ENCODE results near the gene FBLN2. TPM values are rescaled to one million over a fixed set of nuclear protein-coding genes. Genes with fewer than 3 reads are reported as not detected.

Gene FBLN2
- total RNA-seq, 2 experiments from 2014 or later: 8.4 to 13.7 TPM

DNA sequence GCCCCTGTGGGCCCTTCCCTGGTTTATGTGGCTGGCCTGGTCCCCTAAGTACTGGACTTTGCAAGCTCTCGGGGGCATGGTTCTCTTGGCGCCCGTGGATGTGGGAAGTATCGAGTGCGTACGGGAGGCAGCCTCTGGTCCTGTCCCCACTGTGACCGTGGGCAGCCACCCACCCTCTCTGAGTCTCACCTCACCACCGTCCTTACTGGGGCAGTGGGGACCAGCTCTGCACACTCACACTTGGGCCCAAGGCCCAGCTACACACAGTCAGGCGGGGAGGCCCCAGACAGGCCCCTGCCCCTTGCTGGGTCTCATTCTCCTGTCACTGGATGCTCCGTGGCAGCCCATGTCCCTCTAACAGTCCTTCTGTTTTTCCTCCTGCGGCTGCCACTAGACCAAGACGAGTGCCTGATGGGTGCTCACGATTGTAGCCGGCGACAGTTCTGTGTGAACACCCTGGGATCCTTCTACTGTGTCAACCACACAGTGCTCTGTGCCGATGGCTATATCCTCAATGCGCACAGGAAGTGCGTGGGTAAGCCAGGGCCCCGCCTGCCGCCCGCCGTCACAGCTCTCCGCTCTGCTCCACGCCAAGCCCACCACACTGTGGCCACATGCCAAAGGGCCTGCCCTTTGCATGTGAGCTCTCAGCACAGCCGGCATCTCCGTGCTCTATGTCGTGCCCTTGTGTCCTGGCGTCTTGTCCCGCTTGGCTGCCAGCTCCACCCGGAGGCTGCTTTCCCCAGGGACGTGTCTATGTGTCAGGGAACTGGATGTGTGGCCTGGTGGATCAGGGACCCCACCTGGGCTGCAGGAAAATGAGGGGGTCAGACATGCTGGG, 72.7 kb downstream of the FBLN2 start:
- no peaks in the 10 kb centered on the region for H3K27me3 Mint-ChIP-seq
- peak overlapping the region; percentile 74 for H3K4me3 Mint-ChIP-seq
- intact Hi-C loops (cut with micrococcal nuclease): no loop called here
- no peaks in the 10 kb centered on the region for H3K9me3 Mint-ChIP-seq
- peak; percentile 68 for DNase-seq
- peaks cover 2% of the 10 kb centered on the region for H3K4me1 Mint-ChIP-seq (ENCODE audit: low read depth)
- peak; percentile 97 for ATAC-seq
- TF ChIP-seq, protein P1, sequence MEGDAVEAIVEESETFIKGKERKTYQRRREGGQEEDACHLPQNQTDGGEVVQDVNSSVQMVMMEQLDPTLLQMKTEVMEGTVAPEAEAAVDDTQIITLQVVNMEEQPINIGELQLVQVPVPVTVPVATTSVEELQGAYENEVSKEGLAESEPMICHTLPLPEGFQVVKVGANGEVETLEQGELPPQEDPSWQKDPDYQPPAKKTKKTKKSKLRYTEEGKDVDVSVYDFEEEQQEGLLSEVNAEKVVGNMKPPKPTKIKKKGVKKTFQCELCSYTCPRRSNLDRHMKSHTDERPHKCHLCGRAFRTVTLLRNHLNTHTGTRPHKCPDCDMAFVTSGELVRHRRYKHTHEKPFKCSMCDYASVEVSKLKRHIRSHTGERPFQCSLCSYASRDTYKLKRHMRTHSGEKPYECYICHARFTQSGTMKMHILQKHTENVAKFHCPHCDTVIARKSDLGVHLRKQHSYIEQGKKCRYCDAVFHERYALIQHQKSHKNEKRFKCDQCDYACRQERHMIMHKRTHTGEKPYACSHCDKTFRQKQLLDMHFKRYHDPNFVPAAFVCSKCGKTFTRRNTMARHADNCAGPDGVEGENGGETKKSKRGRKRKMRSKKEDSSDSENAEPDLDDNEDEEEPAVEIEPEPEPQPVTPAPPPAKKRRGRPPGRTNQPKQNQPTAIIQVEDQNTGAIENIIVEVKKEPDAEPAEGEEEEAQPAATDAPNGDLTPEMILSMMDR (IDR thresholded peaks at IDR 0.05): no peak
- peak overlapping the region; percentile 88 for H3K27ac Mint-ChIP-seq
- H3K36me3 Mint-ChIP-seq (ENCODE audit: low read depth): no peaks in the 10 kb centered on the region
- CTCF ChIA-PET: interaction anchor here (0.7 to 3.7 kb wide), 6 partner anchors 25 to 205 kb away, joined by 3 to 16 read pairs (median 3); no protein-coding TSS in a partner anchor
- POLR2A ChIA-PET: interaction anchor here (0.8 to 0.9 kb wide), 2 partner anchors 10 to 80 kb away, joined by 3 read pairs; no protein-coding TSS in a partner anchor

DNA sequence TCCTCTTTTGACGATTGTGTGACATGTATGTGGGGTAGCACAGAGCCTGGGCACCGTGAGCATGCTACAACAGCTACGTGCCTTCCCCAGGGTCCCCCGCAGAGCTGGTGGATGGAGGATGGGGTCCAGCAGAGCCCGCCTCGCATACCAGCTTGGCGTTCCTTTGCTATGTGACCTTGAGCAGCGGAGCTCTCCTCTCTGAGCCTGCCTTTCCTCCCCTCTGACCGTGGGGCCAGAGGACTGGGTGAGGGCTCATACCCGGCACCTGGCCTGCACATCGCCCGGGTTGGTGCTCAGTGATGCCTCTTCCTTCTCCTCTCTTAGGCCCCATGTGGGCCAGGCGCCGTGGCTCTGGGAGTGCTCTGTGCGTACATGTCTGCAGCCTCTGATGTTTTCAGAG, 73.4 kb downstream of the FBLN2 start:
- ChIA-PET POLR2A (interaction anchor here (0.8 to 0.9 kb wide), 2 partner anchors 9 to 81 kb away, joined by 3 read pairs; no protein-coding TSS in a partner anchor), CTCF (interaction anchor here (0.7 to 3.7 kb wide), 6 partner anchors 24 to 204 kb away, joined by 3 to 16 read pairs (median 3); no protein-coding TSS in a partner anchor)
- Mint-ChIP-seq H3K4me1 (ENCODE audit: low read depth) (peaks cover 2% of the 10 kb centered on the region), H3K27ac (peak overlapping the region; percentile 63), H3K4me3 (no peak overlapping the region), H3K27me3 (no peaks in the 10 kb centered on the region), H3K9me3 (no peaks in the 10 kb centered on the region), H3K36me3 (ENCODE audit: low read depth) (no peaks in the 10 kb centered on the region)
- TF ChIP-seq, protein P1 (IDR thresholded peaks at IDR 0.05): no peak
- ATAC-seq: no peak
- intact Hi-C loops (cut with micrococcal nuclease): no loop called here
- no peak for DNase-seq

DNA sequence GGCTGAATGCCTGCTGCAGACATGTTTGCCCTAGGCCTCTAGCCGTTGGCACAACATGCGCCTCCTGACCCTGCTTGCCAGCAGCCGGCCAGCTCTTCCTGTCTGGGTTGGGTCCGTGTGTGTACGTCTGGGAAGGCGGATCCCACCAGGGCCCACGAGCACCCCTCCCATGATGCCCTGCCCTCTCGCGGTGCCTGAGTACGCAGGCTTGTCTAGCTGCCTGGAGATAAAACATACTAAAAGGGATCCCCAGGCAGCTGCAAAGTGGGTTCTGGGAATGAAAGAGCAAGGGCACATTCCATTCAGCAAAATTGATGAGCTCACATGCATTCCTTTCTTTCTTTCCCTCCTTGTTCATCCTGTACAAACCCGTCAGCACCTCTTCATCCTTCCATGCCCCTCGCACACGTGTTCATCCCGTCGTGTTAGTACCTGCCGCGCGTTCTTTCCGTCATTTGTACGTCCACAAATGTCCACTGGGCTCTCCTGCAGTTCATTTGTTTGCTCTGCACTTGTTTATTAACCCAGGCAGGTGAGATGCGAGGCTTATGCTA, 74.3 kb downstream of the FBLN2 start:
- ChIA-PET POLR2A (no interaction called here), CTCF (interaction anchor here (3.7 kb wide), 1 partner anchor 25 kb away, joined by 16 read pairs; no protein-coding TSS in a partner anchor)
- no peaks in the 10 kb centered on the region for H3K27me3 Mint-ChIP-seq
- H3K9me3 Mint-ChIP-seq: no peaks in the 10 kb centered on the region
- H3K4me3 Mint-ChIP-seq: no peak overlapping the region
- DNase-seq (no peak), ATAC-seq (no peak)
- TF ChIP-seq, protein P1 (IDR thresholded peaks at IDR 0.05): no peak
- intact Hi-C loops (cut with micrococcal nuclease): no loop called here
- no peaks in the 10 kb centered on the region for H3K36me3 Mint-ChIP-seq (ENCODE audit: low read depth)
- peaks cover 2% of the 10 kb centered on the region for H3K4me1 Mint-ChIP-seq (ENCODE audit: low read depth)
- no peak overlapping the region for H3K27ac Mint-ChIP-seq

DNA sequence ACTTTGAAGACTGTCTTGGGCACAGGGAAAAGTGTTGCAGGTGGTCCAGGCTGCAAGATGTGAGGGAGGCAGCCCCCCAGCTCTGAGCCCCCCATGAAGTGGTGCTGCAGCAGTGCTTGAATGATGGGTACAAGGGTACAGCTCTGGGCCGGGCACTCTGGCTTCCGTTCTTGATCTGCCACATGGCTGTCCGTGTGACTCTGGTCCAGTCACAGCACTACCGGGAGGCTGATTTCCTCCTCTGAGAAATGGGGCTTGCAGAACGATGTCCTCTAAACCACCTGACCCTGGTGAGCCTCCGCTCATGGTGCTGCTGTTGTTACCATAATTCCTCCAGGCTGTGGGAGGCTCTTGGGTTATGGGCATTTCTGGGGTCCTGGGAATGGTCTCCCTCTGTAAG, 75.1 kb downstream of the FBLN2 start:
- DNase-seq (no peak), ATAC-seq (no peak)
- Mint-ChIP-seq H3K36me3 (ENCODE audit: low read depth) (no peaks in the 10 kb centered on the region), H3K4me3 (no peak overlapping the region), H3K27ac (no peak overlapping the region), H3K27me3 (no peaks in the 10 kb centered on the region), H3K9me3 (no peaks in the 10 kb centered on the region), H3K4me1 (ENCODE audit: low read depth) (peaks cover 2% of the 10 kb centered on the region)
- ChIA-PET CTCF (interaction anchor here (3.7 kb wide), 1 partner anchor 24 kb away, joined by 16 read pairs; no protein-coding TSS in a partner anchor), POLR2A (no interaction called here)
- TF ChIP-seq, protein P1 (IDR thresholded peaks at IDR 0.05): no peak
- intact Hi-C loops (cut with micrococcal nuclease): no loop called here

Data from activated CD8-positive, alpha-beta T cell treated with anti-CD3 and anti-CD28 coated beads for 36 hours (primary cell).